ENCODE data around the gene ATP11C. TPM values are rescaled to one million over a fixed set of nuclear protein-coding genes. Genes with fewer than 3 reads are reported as not detected.

ATP11C gene
- total RNA-seq, 4 donors from 2014 or later: 23.5 to 41.8 (median 32.5) TPM

GRCh38 chrX:139770366-139770765 is 162.5 kb downstream of the ATP11C start:
- ATAC-seq (ENCODE audit: low FRiP score): no peak
- no peak for DNase-seq (ENCODE audit: low spot score)
- no peak for TF ChIP-seq CTCF (IDR thresholded peaks at IDR 0.05)

- ATAC-seq (ENCODE audit: low FRiP score): no peak
Measured at GRCh38 chrX:139766545-139766983, 166.3 kb downstream of the ATP11C start.

GRCh38 chrX:139762400-139763183 is 170.3 kb downstream of the ATP11C start:
- no peak for ATAC-seq (ENCODE audit: low FRiP score)
- no peak for TF ChIP-seq CTCF (IDR thresholded peaks at IDR 0.05)
- no peak for DNase-seq (ENCODE audit: low spot score)

More at GRCh38 chrX:139766545-139766983, 166.3 kb downstream of the ATP11C start:
- DNase-seq (ENCODE audit: low spot score): no peak
- no peak for TF ChIP-seq CTCF (IDR thresholded peaks at IDR 0.05)

- ATAC-seq (ENCODE audit: low FRiP score) (no peak), DNase-seq (ENCODE audit: low spot score) (no peak)
- TF ChIP-seq CTCF (IDR thresholded peaks at IDR 0.05): no peak
Measured at GRCh38 chrX:139759637-139760036, 173.2 kb downstream of the ATP11C start.

GRCh38 chrX:139758809-139759208 is 174.0 kb downstream of the ATP11C start:
- DNase-seq (ENCODE audit: low spot score) (no peak), ATAC-seq (ENCODE audit: low FRiP score) (no peak)
- TF ChIP-seq CTCF (IDR thresholded peaks at IDR 0.05): no peak

- no peak for ATAC-seq (ENCODE audit: low FRiP score)
- no peak for TF ChIP-seq CTCF (IDR thresholded peaks at IDR 0.05)
- no peak for DNase-seq (ENCODE audit: low spot score)
Measured at GRCh38 chrX:139758250-139758649, 174.6 kb downstream of the ATP11C start.

- DNase-seq (ENCODE audit: low spot score): no peak
- no peak for ATAC-seq (ENCODE audit: low FRiP score)
- TF ChIP-seq CTCF (IDR thresholded peaks at IDR 0.05): no peak
Measured at GRCh38 chrX:139751053-139751452, 181.8 kb downstream of the ATP11C start.
